Ramos (cell line): ENCODE results near the gene CATSPERB.
"Not testable (repeated sequence)": the region's sequence is repeated elsewhere in the genome, so short reads cannot be mapped to it uniquely, and the experiment has no call there.

ENCODE experiments used
- in situ Hi-C: fragments of 300-500 bp; cut with MboI; formaldehyde crosslinking; loops from one replicate; pipeline ENCODE4 v1.14.3; 2022; ENCODE audit warnings: low sequenced_read_pairs; ENCODE audit not compliant: unreplicated experiment

CATSPERB gene

GRCh38 chr14:91739867-91740266 is 8.0 kb upstream of the CATSPERB start:
- in situ Hi-C loops: not testable (repeated sequence)

GRCh38 chr14:91737619-91738018 is 5.7 kb upstream of the CATSPERB start:
- in situ Hi-C loops: no loop called here

- in situ Hi-C loops: no loop called here
Measured at GRCh38 chr14:91732859-91733477, 1.1 kb upstream of the CATSPERB start.

- in situ Hi-C loops: no loop called here
Measured at GRCh38 chr14:91732439-91732838, 553 bp upstream of the CATSPERB start.

GRCh38 chr14:91731018-91731417 is 868 bp downstream of the CATSPERB start:
- in situ Hi-C loops: no loop called here

- in situ Hi-C loops: no loop called here
Measured at GRCh38 chr14:91729756-91730155, 2.1 kb downstream of the CATSPERB start.

GRCh38 chr14:91728616-91729183 is 3.2 kb downstream of the CATSPERB start:
- in situ Hi-C loops: no loop called here

- in situ Hi-C loops: no loop called here
Measured at GRCh38 chr14:91727121-91727520, 4.8 kb downstream of the CATSPERB start.

- in situ Hi-C loops: no loop called here
Measured at GRCh38 chr14:91723501-91723900, 8.4 kb downstream of the CATSPERB start.

- in situ Hi-C loops: no loop called here
Measured at GRCh38 chr14:91722386-91722785, 9.5 kb downstream of the CATSPERB start.

GRCh38 chr14:91719839-91720238 is 12.0 kb downstream of the CATSPERB start:
- in situ Hi-C loops: no loop called here

GRCh38 chr14:91716999-91717398 is 14.9 kb downstream of the CATSPERB start:
- in situ Hi-C loops: no loop called here

GRCh38 chr14:91714805-91715204 is 17.1 kb downstream of the CATSPERB start:
- in situ Hi-C loops: no loop called here

GRCh38 chr14:91708795-91709194 is 23.1 kb downstream of the CATSPERB start:
- in situ Hi-C loops: no loop called here

- in situ Hi-C loops: no loop called here
Measured at GRCh38 chr14:91706996-91707395, 24.9 kb downstream of the CATSPERB start.

- in situ Hi-C loops: no loop called here
Measured at GRCh38 chr14:91694643-91695042, 37.2 kb downstream of the CATSPERB start.

GRCh38 chr14:91693346-91693745 is 38.5 kb downstream of the CATSPERB start:
- in situ Hi-C loops: no loop called here

GRCh38 chr14:91692075-91692474 is 39.8 kb downstream of the CATSPERB start:
- in situ Hi-C loops: no loop called here

- in situ Hi-C loops: no loop called here
Measured at GRCh38 chr14:91689608-91690007, 42.3 kb downstream of the CATSPERB start.

GRCh38 chr14:91687436-91687835 is 44.5 kb downstream of the CATSPERB start:
- in situ Hi-C loops: not testable (repeated sequence)

- in situ Hi-C loops: no loop called here
Measured at GRCh38 chr14:91685600-91685999, 46.3 kb downstream of the CATSPERB start.

GRCh38 chr14:91681893-91682563 is 49.9 kb downstream of the CATSPERB start:
- in situ Hi-C loops: no loop called here
